CD4-positive, alpha-beta T cell (primary cell): ENCODE results near the gene LDLRAD4. TPM values are rescaled to one million over a fixed set of nuclear protein-coding genes. Genes with fewer than 3 reads are reported as not detected.

Experiments
- ATAC-seq: fragments of 200-7000 bp; cut with Tn5 transposase; one replicate; pipeline ENCODE4 v1.10.0; 2022; ENCODE audit warnings: mild to moderate bottlenecking; ENCODE audit not compliant: poor library complexity
- CTCF ChIA-PET: fragments of 350-600 bp; sonication (Branson Sonifier 250); formaldehyde crosslinking; loops from one replicate; lab custom pipeline; 2021; ENCODE audit warnings: antibody characterized with exemption, inconsistent platforms; lab: Charles Lee
- POLR2A ChIA-PET: fragments of 350-600 bp; sonication (Branson Sonifier 250); formaldehyde crosslinking; loops from one replicate; lab custom pipeline; 2021; ENCODE audit warnings: antibody characterized with exemption, inconsistent platforms; lab: Charles Lee
- DNase-seq, 14 experiments: peaks; one replicate each; pipeline ENCODE4 v3.0.0-alpha.2; 2013 to 2020; ENCODE audit warnings: mixed read lengths in 2 of 14
- H3K27ac ChIP-seq, 2 donors: one replicate each; pipeline versions ENCODE4 v1.5.1 to v1.7.0; 2013; ENCODE audit warnings: low read length in 2 of 2, low read depth in 1 of 2, mild to moderate bottlenecking in 1 of 2
- H3K27me3 ChIP-seq, 2 experiments: 1 replicate in 1 of 2; 2 replicates in 1 of 2; pipeline versions ENCODE4 v1.6.1 to v1.7.0; 2013; ENCODE audit warnings: low read length in 2 of 2, control low read depth in 1 of 2, mild to moderate bottlenecking in 1 of 2, moderate library complexity in 1 of 2; ENCODE audit not compliant: insufficient read depth in 2 of 2, control insufficient read depth in 1 of 2
- H3K36me3 ChIP-seq: one replicate; pipeline ENCODE4 v1.6.1; 2013; ENCODE audit warnings: low read length, control low read depth; ENCODE audit not compliant: insufficient read depth
- H3K4me1 ChIP-seq: one replicate; pipeline ENCODE4 v1.6.1; 2013; ENCODE audit warnings: low read length, control low read depth; ENCODE audit not compliant: insufficient read depth
- H3K4me3 ChIP-seq: one replicate; pipeline ENCODE4 v1.5.1; 2013; ENCODE audit warnings: mild to moderate bottlenecking, low read length, moderate library complexity
- H3K9me3 ChIP-seq, 2 experiments: 1 replicate in 1 of 2; 2 replicates in 1 of 2; pipeline versions ENCODE4 v1.6.1 to v1.7.0; 2013; ENCODE audit warnings: low read length in 2 of 2, mild to moderate bottlenecking in 2 of 2, control low read depth in 1 of 2, moderate library complexity in 1 of 2; ENCODE audit not compliant: control insufficient read depth in 1 of 2, insufficient read depth in 1 of 2
- H3K27ac Mint-ChIP-seq: one replicate; pipeline ENCODE4 v1.8.0; 2020; ENCODE audit warnings: mixed read lengths
- H3K27me3 Mint-ChIP-seq: one replicate; pipeline ENCODE4 v1.8.0; 2021; ENCODE audit warnings: mixed read lengths
- H3K36me3 Mint-ChIP-seq: one replicate; pipeline ENCODE4 v1.8.0; 2021; ENCODE audit warnings: low read depth, mixed read lengths
- H3K4me1 Mint-ChIP-seq: one replicate; pipeline ENCODE4 v1.8.0; 2021; ENCODE audit warnings: low read depth, mixed read lengths
- H3K4me3 Mint-ChIP-seq: one replicate; pipeline ENCODE4 v1.8.0; 2020; ENCODE audit warnings: mild to moderate bottlenecking, mixed read lengths
- H3K9me3 Mint-ChIP-seq: one replicate; pipeline ENCODE4 v1.8.0; 2020; ENCODE audit warnings: mixed read lengths
- CTCF ChIP-seq: fragments of 200-600 bp; IDR thresholded peaks from one replicate; pipeline ENCODE4 v1.8.0; 2022; ENCODE audit warnings: antibody characterized with exemption, mild to moderate bottlenecking
- intact Hi-C, 2 experiments: fragments of 100-400 bp; cut with DNase I in 1 of 2; cut with micrococcal nuclease in 1 of 2; formaldehyde crosslinking; loops; one replicate each; pipeline versions ENCODE4 v1.15.1 to v1.9.0; 2023 to 2025; cut with DNase I, micrococcal nuclease
- total RNA-seq, 174 experiments: library from RNA in 2 of 174; stranded (reverse) in 2 of 174; gene quantifications; one replicate each; pipeline ENCODE4 v1.2.3 and lab custom pipeline; 2021 to 2026

Gene LDLRAD4
- total RNA-seq, 2 experiments from 2014 or later: 51.9 to 52.7 TPM

GRCh38 chr18:13271302-13271911, 52.8 kb downstream of the LDLRAD4 start:
- DNase-seq: no peak
- CTCF ChIA-PET: no interaction called here

DNA sequence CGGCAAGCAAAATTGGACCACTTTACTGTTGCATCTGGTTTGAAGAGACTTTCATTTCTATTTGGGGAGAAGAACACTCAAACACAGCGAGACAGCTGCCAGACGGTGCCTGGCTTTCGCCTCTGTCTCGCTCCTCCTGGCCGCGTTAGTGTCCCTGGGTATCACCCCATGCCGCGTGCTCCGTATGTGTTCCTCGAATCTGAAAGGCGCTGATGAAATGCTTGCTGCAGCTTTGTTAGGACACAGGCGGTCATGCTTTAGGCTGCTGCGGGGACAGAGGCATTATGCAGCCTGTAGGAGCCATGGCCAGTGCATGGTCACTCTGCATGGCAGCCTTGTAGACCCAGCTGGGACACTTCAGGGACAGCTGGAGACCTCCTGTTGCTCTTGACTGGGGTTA, 53.9 kb downstream of the LDLRAD4 start:
- peaks cover 9% of the 10 kb centered on the region for H3K36me3 Mint-ChIP-seq
- no peak for TF ChIP-seq CTCF
- intact Hi-C loops: loop anchor here in 1 of 2 experiments (5.0 kb wide), 2 partner anchors 55 to 105 kb away; partner anchors contain the start of gene LDLRAD4
- H3K4me1 Mint-ChIP-seq: peaks cover 74% of the 10 kb centered on the region
- no peak overlapping the region for H3K4me3 ChIP-seq
- ATAC-seq (no peak), DNase-seq (no peak)
- H3K4me3 Mint-ChIP-seq: no peak overlapping the region
- H3K9me3 ChIP-seq: peaks cover 0 to 10% of the 10 kb centered on the region in 2 experiments
- peak overlapping the region; percentile 90 for H3K27ac Mint-ChIP-seq
- H3K36me3 ChIP-seq: no peaks in the 10 kb centered on the region
- ChIA-PET CTCF (interaction anchor here (0.9 kb wide), 1 partner anchor 12 kb away, joined by 3 read pairs; no protein-coding TSS in a partner anchor), POLR2A (interaction anchor here (1.1 kb wide), 1 partner anchor 53 kb away, joined by 3 read pairs; no protein-coding TSS in a partner anchor)
- H3K27me3 ChIP-seq: no peaks in the 10 kb centered on the region
- H3K27ac ChIP-seq: no peak overlapping the region
- no peaks in the 10 kb centered on the region for H3K9me3 Mint-ChIP-seq
- peaks cover 65% of the 10 kb centered on the region for H3K4me1 ChIP-seq
- no peaks in the 10 kb centered on the region for H3K27me3 Mint-ChIP-seq

More at GRCh38 chr18:13271302-13271911, 52.8 kb downstream of the LDLRAD4 start:
- Mint-ChIP-seq H3K4me1 (peaks cover 77% of the 10 kb centered on the region), H3K27me3 (no peaks in the 10 kb centered on the region), H3K27ac (no peak overlapping the region), H3K36me3 (peaks cover 9% of the 10 kb centered on the region), H3K9me3 (no peaks in the 10 kb centered on the region), H3K4me3 (no peak overlapping the region)
- intact Hi-C loops: loop anchor here in 1 of 2 experiments (5.0 kb wide), 2 partner anchors 54 to 106 kb away; partner anchors contain the start of gene LDLRAD4
- H3K9me3 ChIP-seq: peaks cover 0 to 10% of the 10 kb centered on the region in 2 experiments
- H3K4me3 ChIP-seq: no peak overlapping the region
- H3K27ac ChIP-seq: no peak overlapping the region
- no peaks in the 10 kb centered on the region for H3K36me3 ChIP-seq
- TF ChIP-seq CTCF: no peak
- no peaks in the 10 kb centered on the region for H3K27me3 ChIP-seq
- ATAC-seq: no peak
- H3K4me1 ChIP-seq: peaks cover 60% of the 10 kb centered on the region
- POLR2A ChIA-PET: interaction anchor here (1.1 kb wide), 1 partner anchor 52 kb away, joined by 3 read pairs; no protein-coding TSS in a partner anchor

GRCh38 chr18:13273800-13274199, 55.2 kb downstream of the LDLRAD4 start:
- intact Hi-C loops: loop anchor here in 1 of 2 experiments (5.0 kb wide), 2 partner anchors 56 to 104 kb away; partner anchors contain the start of gene LDLRAD4
- peak overlapping the region; percentile 53 for H3K4me3 ChIP-seq
- H3K27ac Mint-ChIP-seq: peak overlapping the region; percentile 90
- peaks cover 9% of the 10 kb centered on the region for H3K36me3 Mint-ChIP-seq
- ATAC-seq (peak; percentile 72), DNase-seq (peak in 10 of 14 experiments; percentile 33 to 68 (median 52))
- peaks cover 65% of the 10 kb centered on the region for H3K4me1 ChIP-seq
- peaks cover 0 to 10% of the 10 kb centered on the region in 2 experiments for H3K9me3 ChIP-seq
- H3K27me3 ChIP-seq: no peaks in the 10 kb centered on the region
- peaks cover 72% of the 10 kb centered on the region for H3K4me1 Mint-ChIP-seq
- H3K27ac ChIP-seq: peak overlapping the region; percentile 63 to 75
- no peaks in the 10 kb centered on the region for H3K9me3 Mint-ChIP-seq
- POLR2A ChIA-PET: interaction anchor here (0.8 to 2.5 kb wide), 4 partner anchors 9 to 79 kb away, joined by 3 to 5 read pairs (median 4); no protein-coding TSS in a partner anchor
- H3K36me3 ChIP-seq: no peaks in the 10 kb centered on the region
- no peak for TF ChIP-seq CTCF
- CTCF ChIA-PET: no interaction called here
- peak overlapping the region; percentile 71 for H3K4me3 Mint-ChIP-seq
- no peaks in the 10 kb centered on the region for H3K27me3 Mint-ChIP-seq
